ENCODE data around the gene GIT1.
A peak's percentile ranks its signal among the peaks of the same experiment; 100 is the strongest.

GIT1 gene

GRCh38 chr17:29622337-29623282, 33.2 kb upstream of the GIT1 start, which contains the start of gene CORO6:
TSS of gene CORO6 (minus strand) at chr17:29622912. CDS start at chr17:29621421, 1,491 bp downstream.
- H3K36me3 ChIP-seq (ENCODE audit: control insufficient read depth in 2 of 2, insufficient read depth in 2 of 2, low read length in 2 of 2): no peaks in the 10 kb centered on the region
- H3K27me3 ChIP-seq (ENCODE audit: control insufficient read depth in 2 of 2, insufficient read depth in 2 of 2, low read length in 2 of 2): peaks cover 0 to 10% of the 10 kb centered on the region in 2 donors
- peak within 1 kb of the TSS in 1 of 2 donors; percentile 61 for H3K9ac ChIP-seq (ENCODE audit: low read depth in 1 of 2, low read length in 2 of 2)
- peak within 1 kb of the TSS in 1 of 2 donors; percentile 16 for H3K27ac ChIP-seq (ENCODE audit: low read depth in 2 of 2, low read length in 2 of 2)
- H3K4me3 ChIP-seq (ENCODE audit: low read length in 2 of 2): peak within 1 kb of the TSS; percentile 57 to 58
- peaks cover 3 to 7% of the 10 kb centered on the region in 2 donors for H3K4me1 ChIP-seq (ENCODE audit: control insufficient read depth in 2 of 2, insufficient read depth in 2 of 2, low read length in 2 of 2)
- no peaks in the 10 kb centered on the region for H3K9me3 ChIP-seq (ENCODE audit: control insufficient read depth in 2 of 2, low read length in 2 of 2)

GRCh38 chr17:29621751-29622194, 32.3 kb upstream of the GIT1 start:
- H3K4me3 ChIP-seq (ENCODE audit: low read length in 2 of 2): peak overlapping the region in 1 of 2 donors; percentile 57
- no peak overlapping the region for H3K9ac ChIP-seq (ENCODE audit: low read depth in 1 of 2, low read length in 2 of 2)
- peaks cover 4 to 12% of the 10 kb centered on the region in 2 donors for H3K27me3 ChIP-seq (ENCODE audit: control insufficient read depth in 2 of 2, insufficient read depth in 2 of 2, low read length in 2 of 2)
- peaks cover 11 to 15% of the 10 kb centered on the region in 2 donors for H3K4me1 ChIP-seq (ENCODE audit: control insufficient read depth in 2 of 2, insufficient read depth in 2 of 2, low read length in 2 of 2)
- H3K27ac ChIP-seq (ENCODE audit: low read depth in 2 of 2, low read length in 2 of 2): peak overlapping the region in 1 of 2 donors; percentile 16
- H3K9me3 ChIP-seq (ENCODE audit: control insufficient read depth in 2 of 2, low read length in 2 of 2): no peaks in the 10 kb centered on the region
- H3K36me3 ChIP-seq (ENCODE audit: control insufficient read depth in 2 of 2, insufficient read depth in 2 of 2, low read length in 2 of 2): no peaks in the 10 kb centered on the region

GRCh38 chr17:29620779-29621500, 31.5 kb upstream of the GIT1 start:
- Histone ChIP-seq H3K9ac (ENCODE audit: low read depth in 1 of 2, low read length in 2 of 2) (no peak overlapping the region), H3K27ac (ENCODE audit: low read depth in 2 of 2, low read length in 2 of 2) (no peak overlapping the region), H3K4me1 (ENCODE audit: control insufficient read depth in 2 of 2, insufficient read depth in 2 of 2, low read length in 2 of 2) (peaks cover 19 to 24% of the 10 kb centered on the region in 2 donors), H3K4me3 (ENCODE audit: low read length in 2 of 2) (no peak overlapping the region), H3K9me3 (ENCODE audit: control insufficient read depth in 2 of 2, low read length in 2 of 2) (no peaks in the 10 kb centered on the region), H3K27me3 (ENCODE audit: control insufficient read depth in 2 of 2, insufficient read depth in 2 of 2, low read length in 2 of 2) (peaks cover 12 to 19% of the 10 kb centered on the region in 2 donors), H3K36me3 (ENCODE audit: control insufficient read depth in 2 of 2, insufficient read depth in 2 of 2, low read length in 2 of 2) (no peaks in the 10 kb centered on the region)

GRCh38 chr17:29620271-29620670, 30.8 kb upstream of the GIT1 start:
- peaks cover 25 to 30% of the 10 kb centered on the region in 2 donors for H3K4me1 ChIP-seq (ENCODE audit: control insufficient read depth in 2 of 2, insufficient read depth in 2 of 2, low read length in 2 of 2)
- H3K9me3 ChIP-seq (ENCODE audit: control insufficient read depth in 2 of 2, low read length in 2 of 2): no peaks in the 10 kb centered on the region
- peaks cover 14 to 20% of the 10 kb centered on the region in 2 donors for H3K27me3 ChIP-seq (ENCODE audit: control insufficient read depth in 2 of 2, insufficient read depth in 2 of 2, low read length in 2 of 2)
- no peaks in the 10 kb centered on the region for H3K36me3 ChIP-seq (ENCODE audit: control insufficient read depth in 2 of 2, insufficient read depth in 2 of 2, low read length in 2 of 2)
- H3K27ac ChIP-seq (ENCODE audit: low read depth in 2 of 2, low read length in 2 of 2): no peak overlapping the region
- H3K9ac ChIP-seq (ENCODE audit: low read depth in 1 of 2, low read length in 2 of 2): no peak overlapping the region
- H3K4me3 ChIP-seq (ENCODE audit: low read length in 2 of 2): no peak overlapping the region

GRCh38 chr17:29619251-29619650, 29.8 kb upstream of the GIT1 start:
- Histone ChIP-seq H3K9ac (ENCODE audit: low read depth in 1 of 2, low read length in 2 of 2) (no peak overlapping the region), H3K27ac (ENCODE audit: low read depth in 2 of 2, low read length in 2 of 2) (no peak overlapping the region), H3K4me3 (ENCODE audit: low read length in 2 of 2) (no peak overlapping the region), H3K4me1 (ENCODE audit: control insufficient read depth in 2 of 2, insufficient read depth in 2 of 2, low read length in 2 of 2) (peaks cover 30 to 36% of the 10 kb centered on the region in 2 donors), H3K36me3 (ENCODE audit: control insufficient read depth in 2 of 2, insufficient read depth in 2 of 2, low read length in 2 of 2) (no peaks in the 10 kb centered on the region), H3K9me3 (ENCODE audit: control insufficient read depth in 2 of 2, low read length in 2 of 2) (no peaks in the 10 kb centered on the region), H3K27me3 (ENCODE audit: control insufficient read depth in 2 of 2, insufficient read depth in 2 of 2, low read length in 2 of 2) (peaks cover 14 to 23% of the 10 kb centered on the region in 2 donors)

- no peaks in the 10 kb centered on the region for H3K9me3 ChIP-seq (ENCODE audit: control insufficient read depth in 2 of 2, low read length in 2 of 2)
- H3K9ac ChIP-seq (ENCODE audit: low read depth in 1 of 2, low read length in 2 of 2): peak overlapping the region in 1 of 2 donors; percentile 44
- H3K27me3 ChIP-seq (ENCODE audit: control insufficient read depth in 2 of 2, insufficient read depth in 2 of 2, low read length in 2 of 2): peaks cover 14 to 23% of the 10 kb centered on the region in 2 donors
- H3K36me3 ChIP-seq (ENCODE audit: control insufficient read depth in 2 of 2, insufficient read depth in 2 of 2, low read length in 2 of 2): no peaks in the 10 kb centered on the region
- no peak overlapping the region for H3K4me3 ChIP-seq (ENCODE audit: low read length in 2 of 2)
- peak overlapping the region in 1 of 2 donors; percentile 23 for H3K27ac ChIP-seq (ENCODE audit: low read depth in 2 of 2, low read length in 2 of 2)
- peaks cover 37 to 44% of the 10 kb centered on the region in 2 donors for H3K4me1 ChIP-seq (ENCODE audit: control insufficient read depth in 2 of 2, insufficient read depth in 2 of 2, low read length in 2 of 2)
Observed at GRCh38 chr17:29618272-29619065, 29.0 kb upstream of the GIT1 start.

- Histone ChIP-seq H3K4me3 (ENCODE audit: low read length in 2 of 2) (peak overlapping the region; percentile 59 to 67), H3K27me3 (ENCODE audit: control insufficient read depth in 2 of 2, insufficient read depth in 2 of 2, low read length in 2 of 2) (peaks cover 14 to 23% of the 10 kb centered on the region in 2 donors), H3K9ac (ENCODE audit: low read depth in 1 of 2, low read length in 2 of 2) (peak overlapping the region; percentile 44 to 52), H3K36me3 (ENCODE audit: control insufficient read depth in 2 of 2, insufficient read depth in 2 of 2, low read length in 2 of 2) (no peaks in the 10 kb centered on the region), H3K4me1 (ENCODE audit: control insufficient read depth in 2 of 2, insufficient read depth in 2 of 2, low read length in 2 of 2) (peaks cover 38 to 43% of the 10 kb centered on the region in 2 donors), H3K27ac (ENCODE audit: low read depth in 2 of 2, low read length in 2 of 2) (peak overlapping the region in 1 of 2 donors; percentile 23), H3K9me3 (ENCODE audit: control insufficient read depth in 2 of 2, low read length in 2 of 2) (no peaks in the 10 kb centered on the region)
Observed at GRCh38 chr17:29617481-29618271, 28.2 kb upstream of the GIT1 start.

- H3K9ac ChIP-seq (ENCODE audit: low read depth in 1 of 2, low read length in 2 of 2): peak overlapping the region; percentile 44 to 52
- H3K27me3 ChIP-seq (ENCODE audit: control insufficient read depth in 2 of 2, insufficient read depth in 2 of 2, low read length in 2 of 2): peaks cover 14 to 23% of the 10 kb centered on the region in 2 donors
- peak overlapping the region; percentile 59 to 67 for H3K4me3 ChIP-seq (ENCODE audit: low read length in 2 of 2)
- no peak overlapping the region for H3K27ac ChIP-seq (ENCODE audit: low read depth in 2 of 2, low read length in 2 of 2)
- no peaks in the 10 kb centered on the region for H3K9me3 ChIP-seq (ENCODE audit: control insufficient read depth in 2 of 2, low read length in 2 of 2)
- H3K36me3 ChIP-seq (ENCODE audit: control insufficient read depth in 2 of 2, insufficient read depth in 2 of 2, low read length in 2 of 2): no peaks in the 10 kb centered on the region
- H3K4me1 ChIP-seq (ENCODE audit: control insufficient read depth in 2 of 2, insufficient read depth in 2 of 2, low read length in 2 of 2): peaks cover 38 to 43% of the 10 kb centered on the region in 2 donors
Observed at GRCh38 chr17:29617125-29617480, 27.7 kb upstream of the GIT1 start.

Measured in mucosa of rectum (tissue), 2 donors.